IPS-NIHi7 (cell line): ENCODE measurements around the gene KCNF1.
"Not testable (repeated sequence)": the region's sequence is repeated elsewhere in the genome, so short reads cannot be mapped to it uniquely, and the experiment has no call there.

Experiments
- DNase-seq: peaks from one replicate; pipeline ENCODE4 v3.0.0; 2012; ENCODE audit warnings: mixed read lengths; ENCODE audit errors: extremely low spot score

The KCNF1 gene

GRCh38 chr2:10939058-10939457, 27.3 kb downstream of the KCNF1 start:
- no peak for DNase-seq

GRCh38 chr2:10940596-10940995, 28.9 kb downstream of the KCNF1 start:
- no peak for DNase-seq

GRCh38 chr2:10941383-10941782, 29.6 kb downstream of the KCNF1 start:
- no peak for DNase-seq

GRCh38 chr2:10944799-10945198, 33.1 kb downstream of the KCNF1 start:
- no peak for DNase-seq

- DNase-seq = no peak
Observed at GRCh38 chr2:10946394-10946793, 34.7 kb downstream of the KCNF1 start.

- no peak for DNase-seq
Observed at GRCh38 chr2:10947005-10947440, 35.3 kb downstream of the KCNF1 start.

- DNase-seq = no peak
Observed at GRCh38 chr2:10947446-10948187, 35.9 kb downstream of the KCNF1 start.

- DNase-seq = no peak
Observed at GRCh38 chr2:10948188-10948564, 36.4 kb downstream of the KCNF1 start.

- no peak for DNase-seq
Observed at GRCh38 chr2:10948606-10949230, 37.0 kb downstream of the KCNF1 start.

- no peak for DNase-seq
Observed at GRCh38 chr2:10949835-10950234, 38.1 kb downstream of the KCNF1 start.

GRCh38 chr2:10951558-10952414, 40.1 kb downstream of the KCNF1 start:
- no peak for DNase-seq

- no peak for DNase-seq
Observed at GRCh38 chr2:10954416-10954815, 42.7 kb downstream of the KCNF1 start.

GRCh38 chr2:10954856-10955818, 43.4 kb downstream of the KCNF1 start:
- no peak for DNase-seq

- no peak for DNase-seq
Observed at GRCh38 chr2:10956006-10956790, 44.5 kb downstream of the KCNF1 start.

- no peak for DNase-seq
Observed at GRCh38 chr2:10957391-10957790, 45.7 kb downstream of the KCNF1 start.

- not testable (repeated sequence) for DNase-seq
Observed at GRCh38 chr2:10958452-10958851, 46.7 kb downstream of the KCNF1 start.

- no peak for DNase-seq
Observed at GRCh38 chr2:10960606-10961489, 49.1 kb downstream of the KCNF1 start.

- DNase-seq = no peak
Observed at GRCh38 chr2:10961490-10961875, 49.7 kb downstream of the KCNF1 start.

- no peak for DNase-seq
Observed at GRCh38 chr2:10962004-10962403, 50.3 kb downstream of the KCNF1 start.

GRCh38 chr2:10963155-10963554, 51.4 kb downstream of the KCNF1 start:
- DNase-seq = no peak
